HG02973 (cell line): ENCODE results near the gene PATL2.
"Not testable (repeated sequence)": the region's sequence is repeated elsewhere in the genome, so short reads cannot be mapped to it uniquely, and the experiment has no call there.

ENCODE experiments used
- ATAC-seq: cut with Tn5 transposase; IDR thresholded peaks from one replicate; pipeline ENCODE4 v1.9.1; 2021; ENCODE audit warnings: moderate library complexity; ENCODE audit not compliant: unreplicated experiment

PATL2 gene

GRCh38 chr15:44711096-44711742 lies at the start of gene PATL2, which contains the start of gene B2M:
PATL2 (minus strand) TSS chr15:44711323; CDS start chr15:44676490, 34,833 bp downstream.
B2M (plus strand) TSS chr15:44711517; CDS start chr15:44711547, 30 bp downstream.
- peak; percentile 73 for ATAC-seq

GRCh38 chr15:44753345-44753744 lies 42.2 kb upstream of the PATL2 start:
- ATAC-seq: no peak

GRCh38 chr15:44743454-44743853 lies 32.3 kb upstream of the PATL2 start:
- ATAC-seq: not testable (repeated sequence)

- ATAC-seq: not testable (repeated sequence)
Measured at GRCh38 chr15:44739222-44739847, 28.2 kb upstream of the PATL2 start.

- ATAC-seq: no peak
Measured at GRCh38 chr15:44738340-44738984, 27.3 kb upstream of the PATL2 start.

GRCh38 chr15:44736181-44736765 lies 25.1 kb upstream of the PATL2 start, which contains the start of gene TRIM69:
TRIM69 (plus strand) TSS chr15:44736528; CDS start chr15:44736705, 177 bp downstream.
- no peak for ATAC-seq

- no peak for ATAC-seq
Measured at GRCh38 chr15:44735482-44736180, 24.5 kb upstream of the PATL2 start.

- ATAC-seq: no peak
Measured at GRCh38 chr15:44734839-44735481, 23.8 kb upstream of the PATL2 start.

- no peak for ATAC-seq
Measured at GRCh38 chr15:44729408-44730127, 18.4 kb upstream of the PATL2 start.

GRCh38 chr15:44728576-44729407 lies 17.7 kb upstream of the PATL2 start:
- peak; percentile 63 for ATAC-seq

- not testable (repeated sequence) for ATAC-seq
Measured at GRCh38 chr15:44728232-44728575, 17.1 kb upstream of the PATL2 start.

- ATAC-seq: no peak
Measured at GRCh38 chr15:44727485-44728231, 16.5 kb upstream of the PATL2 start.

- ATAC-seq: peak; percentile 28
Measured at GRCh38 chr15:44726568-44727484, 15.7 kb upstream of the PATL2 start.

- ATAC-seq: no peak
Measured at GRCh38 chr15:44726136-44726535, 15.0 kb upstream of the PATL2 start.

GRCh38 chr15:44722011-44722410 lies 10.9 kb upstream of the PATL2 start:
- no peak for ATAC-seq

GRCh38 chr15:44720460-44721176 lies 9.5 kb upstream of the PATL2 start:
- no peak for ATAC-seq
